Cerebellar nuclear complex (tissue), 1 donor: ENCODE results near the gene CCNH.

Experiments used
- DNase-seq, 2 experiments: peaks; one replicate each; lab custom pipeline; 2025; lab: John Stamatoyannopoulos, UW

The CCNH gene

DNA sequence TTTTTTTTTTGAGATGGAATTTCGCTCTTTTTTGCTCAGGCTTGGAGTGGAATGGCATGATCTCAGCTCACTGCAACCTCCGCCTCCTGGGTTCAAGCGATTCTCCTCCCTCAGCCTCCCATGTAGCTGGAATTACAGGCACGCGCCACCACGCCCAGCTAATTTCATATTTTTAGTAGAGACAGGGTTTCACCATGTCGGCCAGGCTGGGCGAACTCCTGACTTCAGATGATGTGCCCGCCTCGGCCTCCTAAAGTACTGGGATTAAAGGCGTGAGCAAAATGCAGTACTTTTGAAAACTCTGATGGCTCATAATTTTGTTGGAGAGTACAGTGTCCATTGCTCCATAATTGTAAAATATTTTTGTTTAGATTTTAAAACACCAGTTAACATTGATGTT lies 52.6 kb downstream of the CCNH start:
- DNase-seq, result no peak

DNA sequence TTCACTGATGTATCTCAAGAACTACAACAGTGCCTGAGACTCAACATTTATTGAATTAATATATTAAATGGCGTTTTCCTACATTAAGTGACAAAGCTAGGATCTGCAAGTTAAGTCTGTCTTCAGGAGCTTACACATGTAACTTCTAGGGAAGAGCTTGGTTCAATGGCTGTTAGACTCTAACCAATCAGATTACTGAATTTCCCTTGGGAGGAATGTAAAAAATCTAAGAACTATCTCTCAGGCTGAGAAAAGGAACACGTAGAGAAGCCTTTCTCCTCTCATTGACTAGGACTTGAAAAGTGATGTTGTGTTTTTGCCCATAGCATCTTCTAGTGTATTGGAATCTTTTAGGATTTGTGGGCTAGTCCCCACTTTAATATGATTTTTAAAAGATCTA lies 53.6 kb downstream of the CCNH start:
- no peak for DNase-seq

DNA sequence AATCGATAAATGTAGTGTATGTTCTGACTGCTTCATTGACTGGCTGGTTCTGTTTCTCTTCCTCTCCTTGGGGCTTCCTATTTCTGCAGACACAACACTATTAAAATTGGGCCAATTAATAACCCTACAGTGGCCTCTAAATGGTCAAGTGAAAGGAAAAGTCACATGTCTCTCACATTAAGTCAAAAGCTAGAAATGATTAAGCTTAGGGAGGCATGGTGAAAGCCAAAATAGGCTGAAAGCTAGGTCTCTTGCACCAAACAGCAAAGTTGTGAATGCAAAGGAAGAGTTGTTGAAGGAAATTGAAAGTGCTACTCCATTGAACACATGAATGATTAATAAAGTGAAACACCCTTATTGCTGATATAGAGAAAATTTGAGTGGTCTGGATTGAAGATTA lies 58.2 kb downstream of the CCNH start:
- no peak for DNase-seq

DNA sequence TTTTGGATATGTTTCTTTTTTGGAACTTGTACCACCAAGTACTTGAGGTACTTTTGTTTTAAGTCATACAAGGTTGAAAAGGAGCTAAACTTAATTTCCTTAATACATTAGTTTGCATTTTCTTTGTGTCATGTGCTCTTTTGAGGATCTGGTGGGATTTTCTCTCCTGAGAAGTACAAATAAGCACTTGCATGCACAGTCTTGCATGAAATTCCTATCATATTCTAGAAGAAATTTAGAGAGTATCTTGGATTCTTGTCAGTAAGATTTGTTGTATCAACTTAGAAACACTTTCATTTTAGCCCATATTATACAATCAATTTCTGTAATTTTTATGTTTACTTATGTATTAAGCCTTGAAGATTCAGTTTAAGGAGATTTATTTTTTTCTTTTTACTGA lies 64.9 kb downstream of the CCNH start:
- DNase-seq, result no peak

DNA sequence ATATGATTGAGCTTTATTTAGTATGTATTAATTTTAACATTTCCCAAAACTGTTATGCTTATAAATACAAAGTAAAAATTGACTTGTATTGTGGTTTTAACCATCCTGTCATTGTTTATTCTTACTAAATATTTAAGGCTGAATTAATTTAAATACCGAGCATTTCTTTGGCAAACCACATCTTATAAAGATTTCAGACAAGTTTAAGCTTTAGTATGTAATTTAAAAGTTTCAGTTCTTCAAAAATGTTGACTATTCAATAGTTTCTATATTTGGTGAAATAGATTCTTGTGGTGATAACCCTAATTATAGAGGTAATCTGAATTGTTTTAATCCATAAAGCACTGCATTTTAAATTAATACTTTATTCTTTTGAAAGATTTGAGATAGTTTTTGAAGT lies 65.5 kb downstream of the CCNH start:
- DNase-seq, result no peak
